ENCODE data around the gene TM4SF18.

Gene TM4SF18

GRCh38 chr3:149280671-149281349 is 52.6 kb downstream of the TM4SF18 start:
- H3K14ac ChIP-seq (ENCODE audit: low read length), result no peak overlapping the region
- no peak overlapping the region for H3K4me3 ChIP-seq (ENCODE audit: low read length in 2 of 2)
- no peak overlapping the region for H3K27ac ChIP-seq (replicated peaks; ENCODE audit: low read length)
- no peak overlapping the region for H2BK15ac ChIP-seq (ENCODE audit: low read length)
- no peak for DNase-seq (ENCODE audit: low spot score)
- no peak overlapping the region for H2AFZ ChIP-seq (ENCODE audit: low read length)
- no peak overlapping the region for H3K4me2 ChIP-seq (ENCODE audit: insufficient read depth, low read length, poor library complexity, severe bottlenecking)
- H3K4ac ChIP-seq (ENCODE audit: low read length), result no peak overlapping the region
- H3K4me1 ChIP-seq (ENCODE audit: control insufficient read depth in 2 of 2, insufficient read depth in 1 of 2, low read depth in 1 of 2, low read length in 2 of 2), result no peaks in the 10 kb centered on the region
- H2AK5ac ChIP-seq (ENCODE audit: low read depth, low read length), result no peak overlapping the region
- no peak overlapping the region for H2BK12ac ChIP-seq (ENCODE audit: low read length)
- no peak overlapping the region for H3K9ac ChIP-seq (ENCODE audit: low read depth, low read length, poor library complexity)
- H2BK5ac ChIP-seq (ENCODE audit: low read length), result no peak overlapping the region
- no peak overlapping the region for H4K91ac ChIP-seq (ENCODE audit: low read depth, low read length, poor library complexity)
- no peak overlapping the region for H2BK120ac ChIP-seq (ENCODE audit: low read depth, low read length)
- WGBS, 2 donors (ENCODE audit: extremely low coverage in 2 of 2, insufficient read length in 2 of 2, insufficient replicate concordance in 1 of 2), result no CpG with 5 or more reads among the region's 2 CpGs
- H4K8ac ChIP-seq (ENCODE audit: low read depth, low read length), result peak overlapping the region; percentile 70
- no peaks in the 10 kb centered on the region for H3K36me3 ChIP-seq (replicated peaks in 1 of 2; ENCODE audit: control insufficient read depth in 2 of 2, insufficient read depth in 2 of 2, low read length in 2 of 2)
- no peaks in the 10 kb centered on the region for H3K9me3 ChIP-seq (replicated peaks in 1 of 2; ENCODE audit: control insufficient read depth in 2 of 2, insufficient read depth in 1 of 2, low read depth in 1 of 2, low read length in 2 of 2)
- no peaks in the 10 kb centered on the region for H3K79me1 ChIP-seq (ENCODE audit: low read depth, low read length)
- H3K23ac ChIP-seq (ENCODE audit: low read depth, low read length, poor library complexity), result no peak overlapping the region
- H3K27me3 ChIP-seq (ENCODE audit: control insufficient read depth in 3 of 3, insufficient read depth in 3 of 3, low read depth in 1 of 3, low read length in 3 of 3), result no peaks in the 10 kb centered on the region
- no peak overlapping the region for H3K18ac ChIP-seq (ENCODE audit: low read length)

DNA sequence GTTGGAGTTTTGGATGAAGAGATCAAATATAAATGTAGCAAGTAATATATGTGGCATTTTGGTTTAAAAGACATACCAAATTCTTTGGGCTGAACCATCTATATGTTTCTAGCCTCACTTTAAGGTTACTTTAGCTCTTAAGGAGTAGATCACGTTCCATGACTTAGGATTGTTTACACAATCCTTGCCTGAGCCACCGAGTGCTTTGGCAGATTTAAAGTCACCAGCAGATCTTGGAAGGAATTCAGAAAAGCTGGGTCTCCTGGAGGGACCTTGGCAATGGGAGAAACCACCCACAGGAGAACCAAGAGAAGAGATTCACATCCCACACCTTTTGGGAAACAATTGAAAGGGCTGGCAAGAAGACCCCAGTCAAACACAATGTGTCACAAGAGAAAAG is 54.5 kb downstream of the TM4SF18 start:
- Histone ChIP-seq H2BK120ac (ENCODE audit: low read depth, low read length) (no peak overlapping the region), H4K91ac (ENCODE audit: low read depth, low read length, poor library complexity) (no peak overlapping the region), H3K27me3 (ENCODE audit: control insufficient read depth in 3 of 3, insufficient read depth in 3 of 3, low read depth in 1 of 3, low read length in 3 of 3) (no peaks in the 10 kb centered on the region), H4K8ac (ENCODE audit: low read depth, low read length) (no peak overlapping the region), H2AFZ (ENCODE audit: low read length) (no peak overlapping the region), H3K14ac (ENCODE audit: low read length) (no peak overlapping the region), H3K4me2 (ENCODE audit: insufficient read depth, low read length, poor library complexity, severe bottlenecking) (no peak overlapping the region), H3K4me1 (ENCODE audit: control insufficient read depth in 2 of 2, insufficient read depth in 1 of 2, low read depth in 1 of 2, low read length in 2 of 2) (no peaks in the 10 kb centered on the region), H3K36me3 (replicated peaks in 1 of 2; ENCODE audit: control insufficient read depth in 2 of 2, insufficient read depth in 2 of 2, low read length in 2 of 2) (no peaks in the 10 kb centered on the region), H3K4me3 (ENCODE audit: low read length in 2 of 2) (no peak overlapping the region), H3K18ac (ENCODE audit: low read length) (no peak overlapping the region), H3K9ac (ENCODE audit: low read depth, low read length, poor library complexity) (no peak overlapping the region), H3K23ac (ENCODE audit: low read depth, low read length, poor library complexity) (no peak overlapping the region), H2BK5ac (ENCODE audit: low read length) (no peak overlapping the region), H3K79me1 (ENCODE audit: low read depth, low read length) (no peaks in the 10 kb centered on the region), H2AK5ac (ENCODE audit: low read depth, low read length) (no peak overlapping the region), H3K4ac (ENCODE audit: low read length) (no peak overlapping the region), H3K9me3 (replicated peaks in 1 of 2; ENCODE audit: control insufficient read depth in 2 of 2, insufficient read depth in 1 of 2, low read depth in 1 of 2, low read length in 2 of 2) (no peaks in the 10 kb centered on the region), H2BK15ac (ENCODE audit: low read length) (no peak overlapping the region), H3K27ac (replicated peaks; ENCODE audit: low read length) (no peak overlapping the region), H2BK12ac (ENCODE audit: low read length) (no peak overlapping the region)
- no CpG with 5 or more reads among the region's 2 CpGs for WGBS, 2 donors (ENCODE audit: extremely low coverage in 2 of 2, insufficient read length in 2 of 2, insufficient replicate concordance in 1 of 2)
- DNase-seq (ENCODE audit: low spot score), result no peak

DNA sequence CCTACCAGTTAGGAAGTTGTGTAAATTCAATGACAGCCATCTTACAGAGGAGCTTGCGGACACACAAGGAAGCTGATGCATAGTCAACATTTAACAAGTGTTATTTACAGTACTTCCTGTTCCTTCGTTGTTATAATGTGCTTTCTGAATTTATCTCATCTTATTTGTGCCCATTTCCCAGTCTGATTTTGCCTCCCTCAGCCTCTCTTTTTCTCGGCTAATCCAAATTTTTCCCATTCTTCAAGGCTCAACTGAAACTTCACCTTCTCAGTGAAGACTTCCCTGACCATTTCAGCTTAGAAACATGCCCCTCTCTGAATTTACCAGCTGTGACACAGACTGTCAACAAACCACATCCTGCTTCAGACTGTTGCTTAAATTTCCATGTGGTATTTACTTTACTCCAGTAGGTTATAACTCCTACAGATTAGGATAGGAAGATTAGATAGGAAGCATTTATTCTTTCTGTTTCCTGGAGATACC is 56.1 kb downstream of the TM4SF18 start:
- no peak overlapping the region for H4K91ac ChIP-seq (ENCODE audit: low read depth, low read length, poor library complexity)
- DNase-seq (ENCODE audit: low spot score), result no peak
- no peaks in the 10 kb centered on the region for H3K27me3 ChIP-seq (ENCODE audit: control insufficient read depth in 3 of 3, insufficient read depth in 3 of 3, low read depth in 1 of 3, low read length in 3 of 3)
- no peak overlapping the region for H3K23ac ChIP-seq (ENCODE audit: low read depth, low read length, poor library complexity)
- H3K4me2 ChIP-seq (ENCODE audit: insufficient read depth, low read length, poor library complexity, severe bottlenecking), result no peak overlapping the region
- H2AK5ac ChIP-seq (ENCODE audit: low read depth, low read length), result no peak overlapping the region
- H2BK12ac ChIP-seq (ENCODE audit: low read length), result no peak overlapping the region
- no peak overlapping the region for H3K4ac ChIP-seq (ENCODE audit: low read length)
- H3K4me1 ChIP-seq (ENCODE audit: control insufficient read depth in 2 of 2, insufficient read depth in 1 of 2, low read depth in 1 of 2, low read length in 2 of 2), result no peaks in the 10 kb centered on the region
- no peak overlapping the region for H3K18ac ChIP-seq (ENCODE audit: low read length)
- H2BK120ac ChIP-seq (ENCODE audit: low read depth, low read length), result no peak overlapping the region
- no peaks in the 10 kb centered on the region for H3K36me3 ChIP-seq (replicated peaks in 1 of 2; ENCODE audit: control insufficient read depth in 2 of 2, insufficient read depth in 2 of 2, low read length in 2 of 2)
- WGBS, 2 donors (ENCODE audit: extremely low coverage in 2 of 2, insufficient read length in 2 of 2, insufficient replicate concordance in 1 of 2), result no CpG with 5 or more reads among the region's 3 CpGs
- no peak overlapping the region for H2AFZ ChIP-seq (ENCODE audit: low read length)
- H3K27ac ChIP-seq (replicated peaks; ENCODE audit: low read length), result no peak overlapping the region
- no peaks in the 10 kb centered on the region for H3K9me3 ChIP-seq (replicated peaks in 1 of 2; ENCODE audit: control insufficient read depth in 2 of 2, insufficient read depth in 1 of 2, low read depth in 1 of 2, low read length in 2 of 2)
- H3K79me1 ChIP-seq (ENCODE audit: low read depth, low read length), result no peaks in the 10 kb centered on the region
- no peak overlapping the region for H4K8ac ChIP-seq (ENCODE audit: low read depth, low read length)
- no peak overlapping the region for H2BK15ac ChIP-seq (ENCODE audit: low read length)
- no peak overlapping the region for H3K14ac ChIP-seq (ENCODE audit: low read length)
- H3K4me3 ChIP-seq (ENCODE audit: low read length in 2 of 2), result no peak overlapping the region
- H3K9ac ChIP-seq (ENCODE audit: low read depth, low read length, poor library complexity), result no peak overlapping the region
- H2BK5ac ChIP-seq (ENCODE audit: low read length), result no peak overlapping the region

DNA sequence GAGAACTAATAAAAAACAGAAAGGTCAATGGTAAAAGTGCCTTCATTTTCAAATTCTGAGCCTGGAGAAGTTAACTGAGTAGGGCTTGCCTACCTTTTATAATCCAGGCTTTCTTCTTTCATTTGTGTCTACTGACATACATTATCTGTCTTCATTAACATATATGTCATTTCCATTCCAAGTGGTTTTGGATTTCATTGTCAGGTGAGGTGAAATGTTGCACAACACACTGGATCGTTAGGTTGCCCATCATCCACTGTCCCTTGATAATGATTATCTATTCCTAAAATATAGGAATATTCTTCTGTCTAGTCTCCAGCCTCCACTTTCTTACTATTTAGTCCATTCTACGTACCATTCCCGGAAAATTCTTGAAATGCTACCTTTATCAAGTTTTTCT is 56.8 kb downstream of the TM4SF18 start:
- DNase-seq (ENCODE audit: low spot score), result no peak
- Histone ChIP-seq H2AFZ (ENCODE audit: low read length) (no peak overlapping the region), H4K91ac (ENCODE audit: low read depth, low read length, poor library complexity) (no peak overlapping the region), H3K18ac (ENCODE audit: low read length) (no peak overlapping the region), H2BK15ac (ENCODE audit: low read length) (no peak overlapping the region), H3K23ac (ENCODE audit: low read depth, low read length, poor library complexity) (no peak overlapping the region), H3K4me2 (ENCODE audit: insufficient read depth, low read length, poor library complexity, severe bottlenecking) (no peak overlapping the region), H2BK120ac (ENCODE audit: low read depth, low read length) (no peak overlapping the region), H4K8ac (ENCODE audit: low read depth, low read length) (no peak overlapping the region), H3K79me1 (ENCODE audit: low read depth, low read length) (no peaks in the 10 kb centered on the region), H3K27me3 (ENCODE audit: control insufficient read depth in 3 of 3, insufficient read depth in 3 of 3, low read depth in 1 of 3, low read length in 3 of 3) (no peaks in the 10 kb centered on the region), H2BK5ac (ENCODE audit: low read length) (no peak overlapping the region), H3K4me3 (ENCODE audit: low read length in 2 of 2) (no peak overlapping the region), H3K9ac (ENCODE audit: low read depth, low read length, poor library complexity) (no peak overlapping the region), H3K27ac (replicated peaks; ENCODE audit: low read length) (no peak overlapping the region), H3K36me3 (replicated peaks in 1 of 2; ENCODE audit: control insufficient read depth in 2 of 2, insufficient read depth in 2 of 2, low read length in 2 of 2) (no peaks in the 10 kb centered on the region), H3K14ac (ENCODE audit: low read length) (no peak overlapping the region), H2AK5ac (ENCODE audit: low read depth, low read length) (no peak overlapping the region), H3K9me3 (replicated peaks in 1 of 2; ENCODE audit: control insufficient read depth in 2 of 2, insufficient read depth in 1 of 2, low read depth in 1 of 2, low read length in 2 of 2) (no peaks in the 10 kb centered on the region), H3K4me1 (ENCODE audit: control insufficient read depth in 2 of 2, insufficient read depth in 1 of 2, low read depth in 1 of 2, low read length in 2 of 2) (no peaks in the 10 kb centered on the region), H3K4ac (ENCODE audit: low read length) (no peak overlapping the region), H2BK12ac (ENCODE audit: low read length) (no peak overlapping the region)
- WGBS, 2 donors (ENCODE audit: extremely low coverage in 2 of 2, insufficient read length in 2 of 2, insufficient replicate concordance in 1 of 2), result no CpG with 5 or more reads among the region's 3 CpGs
